Endothelial cell (in vitro differentiated cells): ENCODE results near the gene SPATS2L. TPM values are rescaled to one million over a fixed set of nuclear protein-coding genes. Genes with fewer than 3 reads are reported as not detected.
A peak's percentile ranks its signal among the peaks of the same experiment; 100 is the strongest.

Experiments
- DNase-seq: peaks from one replicate; pipeline ENCODE4 v3.0.0; 2021; ENCODE audit warnings: low spot score
- H3K27ac Mint-ChIP-seq: one replicate; pipeline ENCODE4 v1.8.0; 2021; ENCODE audit warnings: mixed read lengths, inconsistent platforms; ENCODE audit not compliant: unreplicated experiment
- H3K27me3 Mint-ChIP-seq: one replicate; pipeline ENCODE4 v1.8.0; 2021; ENCODE audit warnings: mild to moderate bottlenecking, moderate library complexity, mixed read lengths, inconsistent platforms; ENCODE audit not compliant: unreplicated experiment
- H3K36me3 Mint-ChIP-seq: one replicate; pipeline ENCODE4 v1.8.0; 2021; ENCODE audit warnings: mild to moderate bottlenecking, low read depth, mixed read lengths, inconsistent platforms; ENCODE audit not compliant: unreplicated experiment
- H3K4me1 Mint-ChIP-seq: one replicate; pipeline ENCODE4 v1.8.0; 2021; ENCODE audit warnings: mild to moderate bottlenecking, mixed read lengths, inconsistent platforms; ENCODE audit not compliant: unreplicated experiment
- H3K4me3 Mint-ChIP-seq: one replicate; pipeline ENCODE4 v1.8.0; 2021; ENCODE audit warnings: mild to moderate bottlenecking, mixed read lengths, inconsistent platforms; ENCODE audit not compliant: unreplicated experiment
- H3K9me3 Mint-ChIP-seq: one replicate; pipeline ENCODE4 v1.8.0; 2021; ENCODE audit warnings: mixed read lengths, inconsistent platforms; ENCODE audit not compliant: unreplicated experiment
- CTCF ChIP-seq: fragments of 200-600 bp; sonication (generic); IDR thresholded peaks from one replicate; pipeline ENCODE4 v1.5.0; 2021; ENCODE audit warnings: antibody characterized with exemption; ENCODE audit not compliant: unreplicated experiment
- long read RNA-seq: library from polyadenylated mRNA; unstranded; transcript quantifications from one replicate; pipeline ENCODE4 v2.0.0, GENCODE V29; 2020; ENCODE audit not compliant: unreplicated experiment
- total RNA-seq: library from RNA; stranded (reverse); fragmentation: NEBNext Ultra II Directional; extraction: Animal tissue kit (Norgen Biotek cat#: 25700); gene quantifications from one replicate; pipeline ENCODE4 v1.2.1, GENCODE V29; 2021; ENCODE audit not compliant: unreplicated experiment

SPATS2L gene
- total RNA-seq: 72.9 TPM
- long read RNA-seq, partial matches to known transcripts: 20 of 30 reads
- long read RNA-seq, other reads (novel, unspliced or antisense): 4 of 30 reads

DNA sequence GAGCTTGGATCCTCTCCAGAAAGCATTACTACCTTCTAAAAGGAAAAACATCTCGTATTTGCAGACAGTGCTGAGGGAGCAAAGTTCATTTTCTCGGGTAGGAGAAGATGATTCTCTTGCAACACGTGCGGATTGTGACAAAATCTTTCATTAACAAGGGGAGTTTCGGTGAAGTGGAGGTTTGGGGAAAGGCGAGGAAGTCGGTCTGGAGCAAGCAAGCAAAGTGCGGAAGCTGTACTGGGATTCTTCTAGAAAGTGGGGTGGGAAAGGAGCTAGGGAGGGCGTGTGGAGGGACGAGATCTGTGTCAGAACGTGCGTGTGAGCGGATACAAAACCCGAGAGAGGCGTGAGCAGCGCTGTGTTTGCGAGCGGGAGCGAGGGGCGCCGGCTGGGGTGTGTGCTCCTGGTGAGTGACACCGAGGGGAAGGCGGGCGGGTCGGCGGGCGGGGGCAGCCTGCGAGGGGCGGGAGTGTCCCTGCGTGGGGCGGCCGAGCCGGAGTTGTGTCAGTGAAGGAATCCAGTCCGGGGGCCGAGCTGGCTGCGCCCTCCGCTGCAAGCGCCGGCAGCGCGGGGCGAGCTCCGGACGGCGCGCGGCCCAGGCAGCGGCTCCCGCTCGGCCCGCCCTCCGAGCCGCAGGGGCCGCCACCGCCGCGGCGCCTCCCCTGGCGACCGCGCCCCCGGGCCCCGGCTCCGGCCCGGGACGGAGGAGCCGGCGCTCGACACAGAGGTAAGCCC lies at the start of gene SPATS2L:
TSS of gene SPATS2L (plus strand) at position 498 of the 735 bp plus-strand sequence. CDS start 82,552 bp downstream, outside the sequence.
- DNase-seq: peak; percentile 75
- Mint-ChIP-seq H3K27me3 (peaks cover 7% of the 10 kb centered on the region), H3K9me3 (no peaks in the 10 kb centered on the region), H3K36me3 (no peaks in the 10 kb centered on the region), H3K27ac (peak within 1 kb of the TSS; percentile 91), H3K4me3 (peak within 1 kb of the TSS; percentile 96), H3K4me1 (peaks cover 33% of the 10 kb centered on the region)
- TF ChIP-seq CTCF: no peak

- no peak overlapping the region for H3K27ac Mint-ChIP-seq
- DNase-seq: no peak
- H3K4me1 Mint-ChIP-seq: peaks cover 4% of the 10 kb centered on the region
- peaks cover under 1% of the 10 kb centered on the region for H3K27me3 Mint-ChIP-seq
- no peaks in the 10 kb centered on the region for H3K9me3 Mint-ChIP-seq
- H3K36me3 Mint-ChIP-seq: no peaks in the 10 kb centered on the region
- no peak overlapping the region for H3K4me3 Mint-ChIP-seq
- TF ChIP-seq CTCF: no peak
These were observed 48.9 kb upstream of the SPATS2L start for GRCh38 chr2:200257570-200257969.

DNA sequence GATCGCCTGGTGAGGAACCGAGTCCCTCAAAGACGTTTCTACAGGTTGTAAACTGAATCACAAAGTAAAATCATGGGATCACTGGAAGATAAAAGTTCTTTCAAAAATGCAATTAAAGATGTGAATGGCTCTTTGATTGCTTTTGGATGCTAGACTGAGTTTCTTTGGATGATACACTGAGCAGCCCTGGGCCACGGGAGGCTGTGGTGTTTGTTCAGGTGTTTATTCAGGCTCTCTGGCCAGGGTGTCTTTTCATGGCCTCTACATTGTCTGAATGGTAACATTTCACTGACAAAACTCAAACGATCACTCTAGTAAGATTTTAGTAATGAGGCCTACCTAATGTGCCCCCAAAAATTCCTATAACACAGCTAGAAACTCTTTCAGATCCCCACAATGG lies 48.4 kb upstream of the SPATS2L start:
- Mint-ChIP-seq H3K27ac (no peak overlapping the region), H3K4me1 (no peaks in the 10 kb centered on the region), H3K4me3 (no peak overlapping the region), H3K27me3 (no peaks in the 10 kb centered on the region), H3K36me3 (no peaks in the 10 kb centered on the region), H3K9me3 (no peaks in the 10 kb centered on the region)
- DNase-seq: no peak
- no peak for TF ChIP-seq CTCF

- no peak for TF ChIP-seq CTCF
- no peak overlapping the region for H3K4me3 Mint-ChIP-seq
- H3K36me3 Mint-ChIP-seq: no peaks in the 10 kb centered on the region
- H3K9me3 Mint-ChIP-seq: no peaks in the 10 kb centered on the region
- no peak for DNase-seq
- no peaks in the 10 kb centered on the region for H3K27me3 Mint-ChIP-seq
- no peaks in the 10 kb centered on the region for H3K4me1 Mint-ChIP-seq
- no peak overlapping the region for H3K27ac Mint-ChIP-seq
These were observed 47.5 kb upstream of the SPATS2L start for GRCh38 chr2:200258881-200259576.

GRCh38 chr2:200259577-200259957 lies 46.9 kb upstream of the SPATS2L start:
- no peak for DNase-seq
- no peak for TF ChIP-seq CTCF

More at GRCh38 chr2:200259577-200259957, 46.9 kb upstream of the SPATS2L start:
- Mint-ChIP-seq H3K4me3 (no peak overlapping the region), H3K27me3 (no peaks in the 10 kb centered on the region), H3K36me3 (no peaks in the 10 kb centered on the region), H3K4me1 (no peaks in the 10 kb centered on the region), H3K27ac (no peak overlapping the region), H3K9me3 (no peaks in the 10 kb centered on the region)
